ENCODE data around the gene RAB35. TPM values are rescaled to one million over a fixed set of nuclear protein-coding genes. Genes with fewer than 3 reads are reported as not detected.

RAB35 gene
- polyA plus RNA-seq, 1 donor from 2014 or later, result 60.2 TPM

DNA sequence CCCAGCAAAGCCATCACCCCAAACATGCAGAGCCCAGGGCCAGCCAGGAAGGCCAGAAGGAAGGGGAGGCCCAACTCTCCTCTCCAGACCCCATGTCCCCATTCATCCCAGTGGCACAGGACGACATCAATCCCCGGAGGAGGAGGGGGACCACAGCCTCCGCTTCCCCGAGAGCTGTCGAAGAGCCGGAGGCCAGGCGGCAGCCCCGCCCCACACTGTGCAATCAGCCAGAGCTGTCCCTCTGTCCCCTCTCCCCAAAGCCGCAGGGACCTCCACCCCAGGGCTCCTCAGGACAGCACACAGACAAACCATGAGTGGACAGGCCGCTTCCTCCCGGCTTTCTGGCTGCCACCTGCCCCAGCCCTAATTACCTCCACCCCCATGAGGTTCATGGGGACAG is 16.8 kb downstream of the RAB35 start:
- no peak for TF ChIP-seq EP300 (conservative IDR thresholded peaks at IDR 0.05; ENCODE audit: poor library complexity, severe bottlenecking)
- no peak for TF ChIP-seq SMC3 (conservative IDR thresholded peaks at IDR 0.05; ENCODE audit: poor library complexity)
- TF ChIP-seq EZH2 (IDR thresholded peaks at IDR 0.05; ENCODE audit: borderline replicate concordance, insufficient read depth, low read length, poor library complexity, severe bottlenecking), result no peak
- TF ChIP-seq, protein P1, sequence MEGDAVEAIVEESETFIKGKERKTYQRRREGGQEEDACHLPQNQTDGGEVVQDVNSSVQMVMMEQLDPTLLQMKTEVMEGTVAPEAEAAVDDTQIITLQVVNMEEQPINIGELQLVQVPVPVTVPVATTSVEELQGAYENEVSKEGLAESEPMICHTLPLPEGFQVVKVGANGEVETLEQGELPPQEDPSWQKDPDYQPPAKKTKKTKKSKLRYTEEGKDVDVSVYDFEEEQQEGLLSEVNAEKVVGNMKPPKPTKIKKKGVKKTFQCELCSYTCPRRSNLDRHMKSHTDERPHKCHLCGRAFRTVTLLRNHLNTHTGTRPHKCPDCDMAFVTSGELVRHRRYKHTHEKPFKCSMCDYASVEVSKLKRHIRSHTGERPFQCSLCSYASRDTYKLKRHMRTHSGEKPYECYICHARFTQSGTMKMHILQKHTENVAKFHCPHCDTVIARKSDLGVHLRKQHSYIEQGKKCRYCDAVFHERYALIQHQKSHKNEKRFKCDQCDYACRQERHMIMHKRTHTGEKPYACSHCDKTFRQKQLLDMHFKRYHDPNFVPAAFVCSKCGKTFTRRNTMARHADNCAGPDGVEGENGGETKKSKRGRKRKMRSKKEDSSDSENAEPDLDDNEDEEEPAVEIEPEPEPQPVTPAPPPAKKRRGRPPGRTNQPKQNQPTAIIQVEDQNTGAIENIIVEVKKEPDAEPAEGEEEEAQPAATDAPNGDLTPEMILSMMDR (IDR thresholded peaks at IDR 0.05; ENCODE audit: poor library complexity, severe bottlenecking), result no peak
- TF ChIP-seq MXI1 (conservative IDR thresholded peaks at IDR 0.05; ENCODE audit: poor library complexity, severe bottlenecking), result no peak
- no peak for TF ChIP-seq TAF1 (IDR thresholded peaks at IDR 0.05; ENCODE audit: low read depth)
- no peak for TF ChIP-seq POLR2AphosphoS5 (IDR thresholded peaks at IDR 0.05)
- TF ChIP-seq, protein P2, sequence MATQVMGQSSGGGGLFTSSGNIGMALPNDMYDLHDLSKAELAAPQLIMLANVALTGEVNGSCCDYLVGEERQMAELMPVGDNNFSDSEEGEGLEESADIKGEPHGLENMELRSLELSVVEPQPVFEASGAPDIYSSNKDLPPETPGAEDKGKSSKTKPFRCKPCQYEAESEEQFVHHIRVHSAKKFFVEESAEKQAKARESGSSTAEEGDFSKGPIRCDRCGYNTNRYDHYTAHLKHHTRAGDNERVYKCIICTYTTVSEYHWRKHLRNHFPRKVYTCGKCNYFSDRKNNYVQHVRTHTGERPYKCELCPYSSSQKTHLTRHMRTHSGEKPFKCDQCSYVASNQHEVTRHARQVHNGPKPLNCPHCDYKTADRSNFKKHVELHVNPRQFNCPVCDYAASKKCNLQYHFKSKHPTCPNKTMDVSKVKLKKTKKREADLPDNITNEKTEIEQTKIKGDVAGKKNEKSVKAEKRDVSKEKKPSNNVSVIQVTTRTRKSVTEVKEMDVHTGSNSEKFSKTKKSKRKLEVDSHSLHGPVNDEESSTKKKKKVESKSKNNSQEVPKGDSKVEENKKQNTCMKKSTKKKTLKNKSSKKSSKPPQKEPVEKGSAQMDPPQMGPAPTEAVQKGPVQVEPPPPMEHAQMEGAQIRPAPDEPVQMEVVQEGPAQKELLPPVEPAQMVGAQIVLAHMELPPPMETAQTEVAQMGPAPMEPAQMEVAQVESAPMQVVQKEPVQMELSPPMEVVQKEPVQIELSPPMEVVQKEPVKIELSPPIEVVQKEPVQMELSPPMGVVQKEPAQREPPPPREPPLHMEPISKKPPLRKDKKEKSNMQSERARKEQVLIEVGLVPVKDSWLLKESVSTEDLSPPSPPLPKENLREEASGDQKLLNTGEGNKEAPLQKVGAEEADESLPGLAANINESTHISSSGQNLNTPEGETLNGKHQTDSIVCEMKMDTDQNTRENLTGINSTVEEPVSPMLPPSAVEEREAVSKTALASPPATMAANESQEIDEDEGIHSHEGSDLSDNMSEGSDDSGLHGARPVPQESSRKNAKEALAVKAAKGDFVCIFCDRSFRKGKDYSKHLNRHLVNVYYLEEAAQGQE (IDR thresholded peaks at IDR 0.05; ENCODE audit: borderline replicate concordance), result no peak
- no peak for TF ChIP-seq RAD21 (conservative IDR thresholded peaks at IDR 0.05)
- Histone ChIP-seq H3F3A (ENCODE audit: insufficient read depth, low read length, poor library complexity, severe bottlenecking) (no peaks in the 10 kb centered on the region), H3K4me2 (ENCODE audit: low read length) (no peak overlapping the region), H3K9me2 (ENCODE audit: insufficient read depth, low read length) (no peaks in the 10 kb centered on the region), H3K4me3 (ENCODE audit: low read length) (no peak overlapping the region), H2AFZ (ENCODE audit: low read depth, low read length) (no peak overlapping the region), H4K20me1 (ENCODE audit: insufficient read depth) (peaks cover 3% of the 10 kb centered on the region), H3K79me2 (replicated peaks; ENCODE audit: insufficient read depth, low read length) (no peaks in the 10 kb centered on the region), H3K27ac (ENCODE audit: low read length) (no peak overlapping the region), H3K36me3 (ENCODE audit: insufficient read depth, low read length) (no peaks in the 10 kb centered on the region), H3K9me3 (ENCODE audit: low read length) (no peaks in the 10 kb centered on the region), H3K27me3 (ENCODE audit: insufficient read depth, low read depth, low read length) (no peaks in the 10 kb centered on the region), H3K9ac (ENCODE audit: low read length) (no peak overlapping the region)

DNA sequence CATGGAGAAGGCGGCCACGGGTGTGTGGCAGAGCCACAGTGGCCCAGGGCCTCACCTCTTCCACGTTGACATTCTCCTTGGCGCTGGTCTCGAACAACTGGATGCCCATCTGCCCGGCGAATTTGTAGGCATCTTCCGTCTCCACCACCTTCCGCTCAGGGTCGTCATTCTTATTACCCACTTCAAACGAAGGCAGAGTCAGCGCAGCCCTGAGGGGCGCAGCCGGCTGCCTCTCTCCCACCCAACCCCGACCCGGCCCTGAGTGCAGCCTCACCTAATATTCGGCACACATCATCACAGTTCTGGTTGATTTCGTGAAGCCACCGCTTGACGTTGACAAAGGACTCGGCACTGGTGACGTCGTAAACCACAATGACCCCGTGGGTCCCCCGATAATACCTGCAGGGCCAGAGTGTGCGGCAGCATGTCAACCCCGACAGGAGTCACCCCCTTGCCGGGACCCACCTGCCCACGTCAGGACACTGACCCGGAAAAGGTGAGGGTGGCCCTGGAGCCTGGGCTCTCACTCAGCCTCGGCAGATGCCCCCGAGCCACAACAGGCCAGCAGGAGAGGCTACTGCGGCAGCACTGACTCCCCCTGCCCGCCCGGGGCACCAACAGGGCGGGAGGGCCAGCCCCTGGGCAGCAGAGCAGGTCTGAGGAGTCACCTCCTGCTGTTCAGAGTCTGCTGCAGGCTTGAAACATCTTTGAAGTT is 17.6 kb downstream of the RAB35 start:
- H3K9me2 ChIP-seq (ENCODE audit: insufficient read depth, low read length), result no peaks in the 10 kb centered on the region
- H3K27me3 ChIP-seq (ENCODE audit: insufficient read depth, low read depth, low read length), result no peaks in the 10 kb centered on the region
- H3K9me3 ChIP-seq (ENCODE audit: low read length), result no peaks in the 10 kb centered on the region
- H3K27ac ChIP-seq (ENCODE audit: low read length), result no peak overlapping the region
- H3K4me3 ChIP-seq (ENCODE audit: low read length), result no peak overlapping the region
- TF ChIP-seq SMC3 (conservative IDR thresholded peaks at IDR 0.05; ENCODE audit: poor library complexity) (no peak), EP300 (conservative IDR thresholded peaks at IDR 0.05; ENCODE audit: poor library complexity, severe bottlenecking) (no peak), MXI1 (conservative IDR thresholded peaks at IDR 0.05; ENCODE audit: poor library complexity, severe bottlenecking) (no peak), EZH2 (IDR thresholded peaks at IDR 0.05; ENCODE audit: borderline replicate concordance, insufficient read depth, low read length, poor library complexity, severe bottlenecking) (no peak)
- TF ChIP-seq, protein P2 (IDR thresholded peaks at IDR 0.05; ENCODE audit: borderline replicate concordance), result no peak
- TF ChIP-seq, protein P1 (IDR thresholded peaks at IDR 0.05; ENCODE audit: poor library complexity, severe bottlenecking), result no peak
- no peaks in the 10 kb centered on the region for H3K36me3 ChIP-seq (ENCODE audit: insufficient read depth, low read length)
- no peak overlapping the region for H3K9ac ChIP-seq (ENCODE audit: low read length)
- no peak overlapping the region for H3K4me2 ChIP-seq (ENCODE audit: low read length)
- no peaks in the 10 kb centered on the region for H3K79me2 ChIP-seq (replicated peaks; ENCODE audit: insufficient read depth, low read length)
- no peaks in the 10 kb centered on the region for H3F3A ChIP-seq (ENCODE audit: insufficient read depth, low read length, poor library complexity, severe bottlenecking)
- peaks cover 5% of the 10 kb centered on the region for H4K20me1 ChIP-seq (ENCODE audit: insufficient read depth)
- H2AFZ ChIP-seq (ENCODE audit: low read depth, low read length), result no peak overlapping the region

Data from neural cell (in vitro differentiated cells).